Nephron progenitor cell (in vitro differentiated cells): ENCODE data around the gene NUSAP1.
"Not testable (repeated sequence)": the region's sequence is repeated elsewhere in the genome, so short reads cannot be mapped to it uniquely, and the experiment has no call there.

ENCODE experiments used
- DNase-seq: peaks from one replicate; pipeline ENCODE4 v3.0.0; 2021
- H3K27ac Mint-ChIP-seq: 2 replicates; pipeline ENCODE4 v1.8.0; 2021; ENCODE audit warnings: mild to moderate bottlenecking, moderate library complexity, mixed read lengths
- H3K27me3 Mint-ChIP-seq: 2 replicates; pipeline ENCODE4 v1.8.0; 2021; ENCODE audit warnings: mild to moderate bottlenecking, low read depth, mixed read lengths; ENCODE audit not compliant: poor library complexity
- H3K36me3 Mint-ChIP-seq: 2 replicates; pipeline ENCODE4 v1.8.0; 2021; ENCODE audit warnings: low read depth, mixed read lengths
- H3K4me1 Mint-ChIP-seq: 2 replicates; pipeline ENCODE4 v1.8.0; 2021; ENCODE audit warnings: mixed read lengths
- H3K4me3 Mint-ChIP-seq: 2 replicates; pipeline ENCODE4 v1.8.0; 2021; ENCODE audit warnings: mild to moderate bottlenecking, moderate library complexity, mixed read lengths
- H3K9me3 Mint-ChIP-seq: 2 replicates; pipeline ENCODE4 v1.8.0; 2021; ENCODE audit warnings: mild to moderate bottlenecking, moderate library complexity, mixed read lengths
- TF ChIP-seq, protein P1 (sequence below): fragments of 200-600 bp; sonication (generic); IDR thresholded peaks from 2 replicates; pipeline ENCODE4 v1.5.0; 2021; ENCODE audit warnings: antibody characterized with exemption

The NUSAP1 gene

DNA sequence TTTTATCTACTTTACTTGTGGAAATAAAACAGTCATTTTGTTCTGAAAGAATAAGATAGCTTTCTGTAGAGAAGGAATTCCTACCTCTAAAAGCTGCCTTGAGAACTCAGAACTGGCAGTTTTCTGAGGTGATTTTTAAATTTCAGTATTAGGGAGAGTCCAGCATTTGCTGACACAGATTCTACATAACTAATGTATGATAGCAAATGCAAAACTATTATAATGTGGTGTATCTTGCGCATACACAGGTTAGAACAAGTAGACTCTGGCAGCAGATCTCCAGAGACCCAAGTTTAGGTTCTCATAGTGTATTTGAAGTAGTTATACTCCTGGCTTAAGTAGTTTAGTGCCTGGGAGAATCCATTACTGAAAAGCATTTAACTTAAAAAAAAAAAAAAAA, 31.1 kb upstream of the NUSAP1 start:
- no peak overlapping the region for H3K4me3 Mint-ChIP-seq
- TF ChIP-seq, protein P1, sequence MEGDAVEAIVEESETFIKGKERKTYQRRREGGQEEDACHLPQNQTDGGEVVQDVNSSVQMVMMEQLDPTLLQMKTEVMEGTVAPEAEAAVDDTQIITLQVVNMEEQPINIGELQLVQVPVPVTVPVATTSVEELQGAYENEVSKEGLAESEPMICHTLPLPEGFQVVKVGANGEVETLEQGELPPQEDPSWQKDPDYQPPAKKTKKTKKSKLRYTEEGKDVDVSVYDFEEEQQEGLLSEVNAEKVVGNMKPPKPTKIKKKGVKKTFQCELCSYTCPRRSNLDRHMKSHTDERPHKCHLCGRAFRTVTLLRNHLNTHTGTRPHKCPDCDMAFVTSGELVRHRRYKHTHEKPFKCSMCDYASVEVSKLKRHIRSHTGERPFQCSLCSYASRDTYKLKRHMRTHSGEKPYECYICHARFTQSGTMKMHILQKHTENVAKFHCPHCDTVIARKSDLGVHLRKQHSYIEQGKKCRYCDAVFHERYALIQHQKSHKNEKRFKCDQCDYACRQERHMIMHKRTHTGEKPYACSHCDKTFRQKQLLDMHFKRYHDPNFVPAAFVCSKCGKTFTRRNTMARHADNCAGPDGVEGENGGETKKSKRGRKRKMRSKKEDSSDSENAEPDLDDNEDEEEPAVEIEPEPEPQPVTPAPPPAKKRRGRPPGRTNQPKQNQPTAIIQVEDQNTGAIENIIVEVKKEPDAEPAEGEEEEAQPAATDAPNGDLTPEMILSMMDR = no peak
- H3K27me3 Mint-ChIP-seq = no peaks in the 10 kb centered on the region
- DNase-seq = no peak
- no peaks in the 10 kb centered on the region for H3K9me3 Mint-ChIP-seq
- peaks cover 39% of the 10 kb centered on the region for H3K36me3 Mint-ChIP-seq
- no peak overlapping the region for H3K27ac Mint-ChIP-seq
- no peaks in the 10 kb centered on the region for H3K4me1 Mint-ChIP-seq

DNA sequence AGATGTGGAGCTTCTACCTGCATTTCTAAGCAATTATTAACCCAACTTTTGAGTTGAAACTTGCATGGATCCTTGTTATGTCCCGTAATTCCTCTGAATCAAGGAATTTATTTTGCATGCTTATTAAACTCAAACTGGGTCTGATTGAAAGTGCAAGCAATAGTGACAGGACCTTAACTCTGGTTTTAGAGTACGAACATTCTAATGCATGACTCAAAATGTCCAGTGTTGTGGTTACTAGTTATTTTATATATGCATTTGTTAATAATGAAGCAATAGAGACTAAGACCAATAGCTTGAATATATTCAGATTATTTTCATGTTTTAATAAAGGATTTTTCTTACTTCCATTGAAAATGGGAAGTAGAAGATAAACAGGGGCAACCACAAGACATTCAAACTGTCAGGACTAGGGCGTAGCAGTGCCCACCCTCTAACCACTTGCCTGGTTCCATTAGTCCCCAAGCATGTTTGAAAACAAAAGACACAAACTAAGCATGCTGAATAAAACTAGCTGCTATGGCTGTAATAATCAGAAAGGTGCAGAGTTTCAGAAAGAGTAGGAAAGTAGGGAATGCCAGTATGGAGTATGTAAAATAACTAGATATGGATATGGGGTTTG, 28.4 kb upstream of the NUSAP1 start:
- Mint-ChIP-seq H3K4me3 (no peak overlapping the region), H3K4me1 (no peaks in the 10 kb centered on the region), H3K27me3 (no peaks in the 10 kb centered on the region), H3K36me3 (peaks cover 22% of the 10 kb centered on the region), H3K27ac (peak overlapping the region; percentile 23), H3K9me3 (no peaks in the 10 kb centered on the region)
- TF ChIP-seq, protein P1 = no peak
- no peak for DNase-seq

DNA sequence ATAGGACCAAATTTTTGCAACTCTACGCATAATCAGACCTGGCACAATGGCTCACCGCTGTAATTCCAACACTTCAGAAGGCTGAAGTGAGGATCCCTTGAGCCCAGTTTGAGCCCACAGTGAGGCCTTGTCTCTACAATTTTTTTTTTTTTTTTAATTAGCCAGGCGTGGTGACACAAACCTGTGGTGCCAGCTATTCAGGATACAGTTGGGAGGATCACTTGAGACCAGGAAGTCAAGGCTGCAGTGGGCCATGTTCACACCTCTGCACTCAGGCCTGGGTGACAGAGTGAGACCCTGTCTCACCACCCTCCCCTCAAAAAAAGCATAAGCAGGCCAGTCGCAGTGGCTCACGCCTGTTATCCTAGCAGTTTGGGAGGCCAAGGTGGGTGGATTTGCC, 25.0 kb upstream of the NUSAP1 start:
- Mint-ChIP-seq H3K9me3 (no peaks in the 10 kb centered on the region), H3K36me3 (peaks cover 1% of the 10 kb centered on the region), H3K27me3 (no peaks in the 10 kb centered on the region), H3K4me3 (no peak overlapping the region), H3K27ac (no peak overlapping the region), H3K4me1 (no peaks in the 10 kb centered on the region)
- no peak for DNase-seq
- TF ChIP-seq, protein P1 = no peak

DNA sequence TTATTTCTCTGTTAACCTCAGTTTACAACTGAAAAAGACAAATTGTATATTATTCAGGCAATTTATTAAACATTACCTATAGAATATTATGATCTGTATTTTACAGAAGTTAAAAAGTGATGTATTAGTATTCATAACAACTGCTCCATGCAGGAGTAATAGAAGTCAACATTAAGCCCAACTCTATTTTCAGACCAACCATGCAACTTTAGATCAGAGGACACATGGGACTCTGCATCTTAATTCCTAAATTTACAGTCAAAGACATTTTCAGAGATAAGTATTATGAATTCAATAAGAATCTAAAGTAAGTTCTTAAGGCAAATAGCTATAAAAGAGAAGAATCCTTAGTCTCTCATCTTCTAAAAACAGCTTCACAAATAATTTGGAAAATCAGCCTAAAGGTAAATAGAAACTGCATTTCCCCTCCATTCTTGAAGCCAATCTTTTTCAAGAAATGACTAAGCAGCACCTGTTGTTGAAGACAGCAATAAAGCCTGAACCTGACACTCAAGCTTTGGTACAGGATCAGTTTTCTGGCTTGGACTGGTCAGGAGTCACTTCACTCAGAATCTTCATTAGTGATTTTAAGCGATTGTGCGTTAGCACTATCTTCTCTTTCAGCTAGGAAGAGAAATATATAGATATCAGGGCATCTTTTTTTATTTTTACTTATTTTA, 23.3 kb upstream of the NUSAP1 start:
- TF ChIP-seq, protein P1 = no peak
- Mint-ChIP-seq H3K4me1 (no peaks in the 10 kb centered on the region), H3K27ac (peak overlapping the region; percentile 39), H3K9me3 (no peaks in the 10 kb centered on the region), H3K27me3 (no peaks in the 10 kb centered on the region), H3K36me3 (peaks cover 18% of the 10 kb centered on the region), H3K4me3 (no peak overlapping the region)
- DNase-seq = no peak

DNA sequence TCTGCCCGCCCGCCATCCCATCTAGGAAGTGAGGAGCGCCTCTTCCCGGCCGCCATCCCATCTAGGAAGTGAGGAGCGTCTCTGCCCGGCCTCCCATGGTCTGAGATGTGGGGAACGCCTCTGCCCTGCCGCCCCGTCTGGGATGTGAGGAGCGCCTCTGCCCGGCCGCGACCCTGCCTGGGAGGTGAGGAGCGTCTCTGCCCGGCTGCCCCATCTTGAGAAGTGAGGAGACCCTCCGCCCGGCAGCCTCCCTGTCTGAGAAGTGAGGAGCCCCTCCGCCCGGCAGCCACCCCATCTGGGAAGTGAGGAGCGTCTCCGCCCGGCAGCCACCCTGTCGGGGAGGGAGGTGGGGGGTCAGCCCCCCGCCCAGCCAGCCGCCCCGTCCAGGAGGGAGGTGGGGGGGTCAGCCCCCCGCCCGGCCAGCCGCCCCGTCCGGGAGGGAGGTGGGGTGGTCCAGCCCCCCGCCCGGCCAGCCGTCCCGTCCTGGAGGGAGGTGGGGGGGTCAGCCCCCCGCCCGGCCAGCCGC, 11.8 kb upstream of the NUSAP1 start:
- not testable (repeated sequence) for H3K4me3 Mint-ChIP-seq, H3K4me1 Mint-ChIP-seq, H3K27ac Mint-ChIP-seq, H3K27me3 Mint-ChIP-seq, DNase-seq
- H3K36me3 Mint-ChIP-seq = peaks cover 82% of the 10 kb centered on the region
- peaks cover 15% of the 10 kb centered on the region for H3K9me3 Mint-ChIP-seq

DNA sequence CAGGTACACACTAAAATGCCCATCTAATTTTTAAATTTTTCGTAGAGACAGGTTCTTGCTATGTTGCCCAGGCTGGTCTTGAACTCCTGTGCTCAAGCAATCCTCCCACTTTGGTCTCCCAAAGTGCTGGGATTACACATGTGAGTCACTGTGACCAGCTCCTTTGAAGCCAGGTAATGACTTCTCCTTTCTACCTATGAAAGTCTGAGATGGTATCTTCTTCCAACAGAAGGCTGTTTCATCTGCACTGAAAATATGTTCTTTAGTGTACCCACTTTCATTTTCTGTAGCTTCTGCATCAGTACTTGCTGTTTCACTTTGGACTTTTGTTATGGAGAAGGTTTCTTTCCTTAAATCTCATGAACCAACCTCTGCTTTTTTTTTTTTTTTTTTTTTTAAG, 9.1 kb upstream of the NUSAP1 start:
- Mint-ChIP-seq H3K27ac (no peak overlapping the region), H3K4me3 (no peak overlapping the region), H3K27me3 (no peaks in the 10 kb centered on the region), H3K9me3 (peaks cover 15% of the 10 kb centered on the region), H3K4me1 (no peaks in the 10 kb centered on the region), H3K36me3 (peaks cover 76% of the 10 kb centered on the region)
- TF ChIP-seq, protein P1 = no peak
- DNase-seq = no peak
